K562 treated with DMSO at 1 percent for 4 hours (cell line): ENCODE results near the gene ZNHIT6. TPM values are rescaled to one million over a fixed set of nuclear protein-coding genes. Genes with fewer than 3 reads are reported as not detected.

Experiments
- total RNA-seq: library from RNA; unstranded; fragments of 300-600 nt; gene quantifications from 2 replicates; pipeline ENCODE4 v1.2.3, GENCODE V29; 2022; ENCODE audit not compliant: insufficient read depth

ZNHIT6 gene, protein sequence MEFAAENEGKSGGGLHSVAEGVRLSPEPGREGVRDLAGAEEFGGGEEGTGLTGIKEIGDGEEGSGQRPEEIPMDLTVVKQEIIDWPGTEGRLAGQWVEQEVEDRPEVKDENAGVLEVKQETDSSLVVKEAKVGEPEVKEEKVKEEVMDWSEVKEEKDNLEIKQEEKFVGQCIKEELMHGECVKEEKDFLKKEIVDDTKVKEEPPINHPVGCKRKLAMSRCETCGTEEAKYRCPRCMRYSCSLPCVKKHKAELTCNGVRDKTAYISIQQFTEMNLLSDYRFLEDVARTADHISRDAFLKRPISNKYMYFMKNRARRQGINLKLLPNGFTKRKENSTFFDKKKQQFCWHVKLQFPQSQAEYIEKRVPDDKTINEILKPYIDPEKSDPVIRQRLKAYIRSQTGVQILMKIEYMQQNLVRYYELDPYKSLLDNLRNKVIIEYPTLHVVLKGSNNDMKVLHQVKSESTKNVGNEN
- total RNA-seq: 5.3 and 7.2 TPM in 2 replicates

GRCh38 chr1:85707990-85708828 lies at the start of gene ZNHIT6:
Gene ZNHIT6 (minus strand): TSS chr1:85708433. CDS start chr1:85708284, 149 bp downstream.

Other genes with a start within 250 kb of the ZNHIT6 start
- not detected in 2 replicates for gene DDAH1, start 243.3 kb downstream of the ZNHIT6 start, total RNA-seq
- 5.5 and 5.6 TPM in 2 replicates for gene CCN1, start 127.7 kb downstream of the ZNHIT6 start, total RNA-seq